HUES48 (cell line): ENCODE data around the gene NABP2.

Experiments used
- H3K27ac ChIP-seq: one replicate; pipeline ENCODE4 v1.7.0; 2013; ENCODE audit warnings: low read depth, low read length, inconsistent platforms
- H3K27me3 ChIP-seq: 2 replicates; pipeline ENCODE4 v1.6.1; 2013; ENCODE audit warnings: mild to moderate bottlenecking, low read length; ENCODE audit not compliant: control insufficient read depth, insufficient read depth
- H3K36me3 ChIP-seq: 2 replicates; pipeline ENCODE4 v1.6.1; 2013; ENCODE audit warnings: low read length; ENCODE audit not compliant: control insufficient read depth, insufficient read depth
- H3K4me1 ChIP-seq: 2 replicates; pipeline ENCODE4 v1.6.1; 2013; ENCODE audit warnings: mild to moderate bottlenecking, low read length; ENCODE audit not compliant: control insufficient read depth, insufficient read depth
- H3K4me3 ChIP-seq: 2 replicates; pipeline ENCODE4 v1.5.1; 2013; ENCODE audit warnings: mild to moderate bottlenecking, low read depth, low read length
- H3K9ac ChIP-seq: 2 replicates; pipeline ENCODE4 v1.6.1; 2013; ENCODE audit warnings: mild to moderate bottlenecking, low read depth, low read length, moderate library complexity
- H3K9me3 ChIP-seq: 2 replicates; pipeline ENCODE4 v1.6.1; 2013; ENCODE audit warnings: low read length; ENCODE audit not compliant: control insufficient read depth, insufficient read depth

NABP2 gene

DNA sequence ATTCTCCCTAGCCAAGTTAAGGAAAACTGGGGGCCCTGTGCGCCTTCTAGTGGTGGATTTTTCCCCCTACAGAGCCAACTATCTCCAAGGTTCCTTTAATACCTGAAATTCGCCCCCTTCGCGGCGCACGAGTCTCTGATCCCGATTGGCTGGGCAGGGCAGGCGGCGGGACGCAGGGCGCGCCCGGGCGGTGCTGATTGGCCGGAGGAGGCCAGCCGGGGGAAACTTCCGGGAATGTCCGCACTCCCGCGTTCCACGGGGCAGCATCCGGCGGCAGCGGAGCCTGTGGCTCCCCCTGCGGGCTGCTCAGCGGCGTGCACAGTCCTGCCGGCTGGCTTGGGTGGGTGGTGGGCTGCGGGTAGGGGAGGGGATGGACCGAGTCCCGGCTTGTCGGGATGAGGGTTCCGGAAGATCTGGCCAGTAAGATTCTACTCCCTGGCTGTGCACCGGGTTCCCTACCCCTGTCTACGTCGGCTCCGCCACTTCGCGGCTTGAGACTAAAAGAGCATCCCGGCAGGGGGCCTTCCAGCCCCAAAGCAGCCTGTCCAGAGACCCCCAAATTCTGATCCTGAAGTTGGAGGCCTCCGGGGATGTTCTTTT, at the start of gene NABP2:
TSS of gene NABP2 (plus strand) at position 241 of the 600 bp plus-strand sequence. CDS start 515 bp downstream, outside the sequence.
- Histone ChIP-seq H3K9me3 (no peaks in the 10 kb centered on the region), H3K4me3 (peak within 1 kb of the TSS; percentile 73), H3K27me3 (no peaks in the 10 kb centered on the region), H3K36me3 (peaks cover 9% of the 10 kb centered on the region), H3K9ac (peak within 1 kb of the TSS; percentile 58; the same call in 1 of the 2 replicates), H3K4me1 (peaks cover 20% of the 10 kb centered on the region), H3K27ac (peak within 1 kb of the TSS; percentile 86)

DNA sequence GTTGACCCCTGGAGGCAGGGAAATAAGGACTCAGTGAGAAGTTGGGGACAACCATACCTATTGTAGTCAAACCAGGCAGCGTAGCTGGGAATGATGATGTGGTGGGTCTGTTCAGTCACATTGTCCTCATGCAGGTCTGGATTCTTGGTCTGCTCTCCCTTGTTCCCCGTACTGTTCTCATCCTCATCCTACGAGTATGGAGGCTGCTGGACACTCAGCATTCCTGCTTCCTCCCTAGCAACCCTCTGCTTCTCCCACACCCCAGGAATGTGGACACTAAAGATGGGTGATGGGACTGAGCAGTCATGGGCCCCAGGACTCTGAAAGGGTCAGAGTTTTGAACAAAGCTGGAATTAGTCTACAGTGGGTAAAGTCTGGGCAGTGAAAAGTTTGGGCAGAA, 45.8 kb upstream of the NABP2 start:
- Histone ChIP-seq H3K4me1 (no peaks in the 10 kb centered on the region), H3K4me3 (no peak overlapping the region), H3K27ac (no peak overlapping the region), H3K9me3 (no peaks in the 10 kb centered on the region), H3K27me3 (no peaks in the 10 kb centered on the region), H3K36me3 (peaks cover 84% of the 10 kb centered on the region), H3K9ac (no peak overlapping the region)

DNA sequence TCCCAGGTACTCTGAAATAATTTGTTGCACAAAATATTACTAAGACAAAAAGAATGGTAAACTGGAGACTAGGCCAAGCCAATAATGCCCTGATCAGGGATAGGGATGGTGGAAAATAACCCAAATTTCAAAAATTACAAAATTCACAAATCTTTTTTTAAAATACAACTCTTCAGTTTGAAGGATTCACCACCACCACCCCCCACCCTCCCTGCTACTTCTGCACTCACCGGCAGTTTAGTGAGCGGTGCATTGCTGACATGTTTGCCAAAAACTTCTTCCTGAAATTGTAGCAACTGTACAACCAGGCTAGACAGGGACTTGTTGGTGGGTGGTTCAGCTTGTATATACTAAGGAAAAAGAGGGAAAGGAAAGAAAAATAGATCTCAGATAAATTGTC, 37.2 kb upstream of the NABP2 start:
- H3K27ac ChIP-seq, result no peak overlapping the region
- no peak overlapping the region for H3K4me3 ChIP-seq
- peaks cover 48% of the 10 kb centered on the region for H3K36me3 ChIP-seq
- H3K9ac ChIP-seq, result no peak overlapping the region
- H3K4me1 ChIP-seq, result peaks cover 14% of the 10 kb centered on the region
- H3K9me3 ChIP-seq, result no peaks in the 10 kb centered on the region
- no peaks in the 10 kb centered on the region for H3K27me3 ChIP-seq

DNA sequence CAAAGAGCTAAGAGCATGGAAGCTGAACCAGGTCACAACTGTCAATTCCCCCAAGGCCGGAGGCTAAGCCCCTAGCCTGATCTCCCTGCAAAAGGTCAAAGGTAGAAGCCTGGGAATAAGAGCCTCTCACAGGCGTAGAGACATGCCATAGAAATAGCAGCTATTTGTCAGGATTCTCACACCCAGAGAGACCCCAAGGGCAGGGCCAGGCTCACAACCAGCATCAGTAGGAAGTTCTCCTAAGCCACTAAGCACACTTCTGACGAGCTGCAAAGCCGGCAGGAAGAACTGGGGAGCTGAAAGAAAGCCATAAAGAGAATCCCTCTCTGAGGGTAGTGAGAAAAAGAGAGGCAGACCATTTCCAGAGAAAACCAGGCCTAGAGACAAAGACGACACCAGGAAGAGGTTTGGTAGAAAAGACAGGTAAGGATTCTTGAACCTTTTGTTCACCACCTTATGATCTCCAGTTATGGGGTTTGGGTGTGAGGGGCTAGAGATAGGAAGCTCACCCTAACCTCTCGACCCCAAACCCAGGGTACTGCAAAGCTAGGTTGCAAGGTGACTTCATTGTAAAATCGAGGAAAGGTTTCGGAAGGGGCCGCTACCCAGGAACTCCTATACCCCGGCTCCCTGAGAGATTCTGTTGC, 35.9 kb upstream of the NABP2 start:
- peaks cover 14% of the 10 kb centered on the region for H3K4me1 ChIP-seq
- no peaks in the 10 kb centered on the region for H3K9me3 ChIP-seq
- H3K27me3 ChIP-seq, result no peaks in the 10 kb centered on the region
- H3K36me3 ChIP-seq, result peaks cover 39% of the 10 kb centered on the region
- peak overlapping the region; percentile 89 for H3K9ac ChIP-seq
- peak overlapping the region; percentile 86 for H3K4me3 ChIP-seq
- peak overlapping the region; percentile 97 for H3K27ac ChIP-seq

DNA sequence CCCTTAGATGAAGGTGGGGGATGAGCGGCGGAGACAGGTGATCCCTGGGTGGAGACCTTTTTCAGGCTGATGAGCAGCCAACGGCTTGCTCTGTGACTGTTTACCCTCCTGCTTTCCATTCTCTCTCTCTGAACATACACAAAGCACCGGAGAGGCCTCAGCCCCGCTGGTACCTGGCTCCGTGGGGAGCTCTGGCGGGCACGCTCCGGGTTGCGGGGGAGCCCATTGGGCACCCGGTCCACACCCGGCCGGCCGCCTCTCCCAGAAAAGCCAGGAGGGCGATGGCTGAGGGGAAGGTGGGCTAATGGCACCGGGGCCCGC, 35.4 kb upstream of the NABP2 start:
- peak overlapping the region; percentile 86 for H3K4me3 ChIP-seq
- peak overlapping the region; percentile 97 for H3K27ac ChIP-seq
- H3K36me3 ChIP-seq, result peaks cover 34% of the 10 kb centered on the region
- H3K4me1 ChIP-seq, result peaks cover 14% of the 10 kb centered on the region
- no peaks in the 10 kb centered on the region for H3K9me3 ChIP-seq
- no peaks in the 10 kb centered on the region for H3K27me3 ChIP-seq
- H3K9ac ChIP-seq, result peak overlapping the region; percentile 89

DNA sequence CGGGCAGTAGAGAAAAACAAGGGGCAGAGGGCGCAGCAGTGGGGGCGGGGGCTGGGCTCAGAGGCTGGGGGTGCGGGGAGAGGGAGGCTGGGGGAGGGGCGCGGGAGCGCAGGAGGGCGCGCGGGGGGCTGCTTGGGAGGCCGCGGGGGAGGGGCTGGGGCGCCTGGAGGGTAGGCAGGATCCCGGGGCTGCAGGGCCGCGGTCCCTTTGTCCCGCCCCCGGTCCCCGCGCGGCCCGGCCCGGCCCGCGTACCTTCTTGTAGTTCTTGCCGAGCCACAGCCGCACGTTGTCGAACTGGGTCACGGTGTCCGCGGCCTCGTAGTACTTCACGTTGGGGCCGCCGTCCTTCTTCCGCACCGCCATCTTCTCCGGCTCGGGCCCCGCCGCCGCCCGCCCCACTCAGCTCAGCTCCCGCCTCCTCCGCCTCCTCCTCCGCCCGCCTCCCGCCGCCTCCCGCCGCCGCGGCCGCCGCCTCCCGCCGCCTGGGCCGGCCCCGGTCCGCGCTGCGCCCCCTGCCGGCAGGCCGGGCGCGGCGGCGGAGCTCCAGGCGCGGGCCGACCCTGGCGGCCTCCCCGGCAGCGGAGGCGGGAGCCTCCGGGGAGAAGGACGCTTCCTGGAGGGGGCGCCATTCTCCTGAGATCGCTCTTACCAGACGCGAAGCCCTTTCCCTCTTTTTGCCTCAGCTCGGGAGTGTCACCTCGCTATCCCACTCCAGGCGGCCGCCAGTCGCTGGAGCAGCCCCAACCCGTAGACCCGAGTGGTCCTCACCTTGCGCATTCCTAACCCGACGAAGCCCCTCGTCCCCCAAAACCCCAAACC, 34.8 kb upstream of the NABP2 start, which contains the start of gene SMARCC2:
TSS of gene SMARCC2 (minus strand) at position 385 of the 819 bp plus-strand sequence. CDS start at position 363, 22 bp downstream.
- no peaks in the 10 kb centered on the region for H3K9me3 ChIP-seq
- H3K36me3 ChIP-seq, result peaks cover 28% of the 10 kb centered on the region
- peaks cover 14% of the 10 kb centered on the region for H3K4me1 ChIP-seq
- peak within 1 kb of the TSS; percentile 97 for H3K27ac ChIP-seq
- H3K4me3 ChIP-seq, result peak within 1 kb of the TSS; percentile 99
- no peaks in the 10 kb centered on the region for H3K27me3 ChIP-seq
- peak within 1 kb of the TSS; percentile 89 for H3K9ac ChIP-seq

DNA sequence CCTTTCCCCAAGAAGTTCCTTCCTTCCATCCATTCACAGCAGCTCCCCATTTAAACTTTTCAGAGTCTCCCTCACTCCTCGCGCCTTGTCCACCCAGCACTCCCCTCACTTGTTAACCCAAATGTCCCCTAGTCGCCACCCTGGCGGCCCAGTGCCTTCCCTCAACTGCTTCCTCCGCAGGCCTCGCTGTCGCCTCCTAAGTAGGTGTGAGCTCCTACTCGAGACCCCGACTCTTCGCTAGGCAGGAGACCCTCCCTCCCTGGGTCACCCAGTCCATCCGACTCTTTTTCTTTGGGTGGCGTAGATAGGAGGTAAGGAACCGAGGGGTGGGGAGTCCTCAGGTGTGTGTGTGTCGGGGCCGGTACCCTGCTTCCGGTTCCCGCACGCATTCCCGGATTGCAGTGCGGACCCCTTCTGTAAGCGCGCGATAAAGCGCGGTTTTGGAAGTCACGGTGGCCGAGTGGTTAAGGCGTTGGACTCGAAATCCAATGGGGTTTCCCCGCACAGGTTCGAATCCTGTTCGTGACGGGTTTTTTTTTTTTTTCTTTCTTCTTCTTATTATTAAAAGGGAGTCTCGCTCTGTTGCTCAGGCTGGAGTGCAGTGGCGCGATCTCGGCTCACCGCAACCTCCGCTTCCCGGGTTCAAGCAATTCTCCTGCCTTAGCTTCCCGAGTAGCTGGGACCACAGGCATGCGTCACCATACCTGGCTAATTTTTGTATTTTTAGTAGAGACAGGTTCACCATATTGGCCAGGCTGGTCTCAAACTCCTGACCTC, 34.0 kb upstream of the NABP2 start:
- Histone ChIP-seq H3K9ac (peak overlapping the region; percentile 85), H3K9me3 (no peaks in the 10 kb centered on the region), H3K4me1 (peaks cover 14% of the 10 kb centered on the region), H3K27ac (peak overlapping the region; percentile 88), H3K36me3 (peaks cover 20% of the 10 kb centered on the region), H3K4me3 (peak overlapping the region; percentile 99), H3K27me3 (no peaks in the 10 kb centered on the region)

DNA sequence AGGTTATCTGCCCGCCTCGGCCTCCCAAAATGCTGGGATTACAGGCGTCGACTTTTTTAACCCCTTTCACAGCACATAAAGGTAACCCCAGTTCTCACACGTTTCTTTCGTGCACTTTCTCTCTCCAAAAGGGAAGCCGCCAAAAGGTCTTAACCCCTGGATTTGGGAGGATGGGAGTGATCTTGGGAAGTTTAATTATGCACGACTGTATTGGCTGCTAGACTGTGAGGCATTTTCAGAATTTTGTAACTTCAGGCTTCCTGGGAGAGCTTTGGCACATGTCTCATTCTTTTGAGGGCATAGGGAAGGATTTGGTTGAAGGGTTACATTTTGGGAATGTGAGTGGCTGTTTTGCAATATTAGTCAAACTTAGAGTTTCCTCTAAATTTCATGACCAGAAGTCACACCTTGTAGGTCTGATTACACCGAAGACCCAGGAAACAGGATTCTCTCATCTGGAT, 33.4 kb upstream of the NABP2 start:
- H3K27me3 ChIP-seq, result no peaks in the 10 kb centered on the region
- peaks cover 15% of the 10 kb centered on the region for H3K36me3 ChIP-seq
- H3K27ac ChIP-seq, result no peak overlapping the region
- H3K4me3 ChIP-seq, result peak overlapping the region; percentile 99
- H3K4me1 ChIP-seq, result peaks cover 14% of the 10 kb centered on the region
- H3K9me3 ChIP-seq, result no peaks in the 10 kb centered on the region
- H3K9ac ChIP-seq, result peak overlapping the region; percentile 19; the same call in 1 of the 2 replicates

DNA sequence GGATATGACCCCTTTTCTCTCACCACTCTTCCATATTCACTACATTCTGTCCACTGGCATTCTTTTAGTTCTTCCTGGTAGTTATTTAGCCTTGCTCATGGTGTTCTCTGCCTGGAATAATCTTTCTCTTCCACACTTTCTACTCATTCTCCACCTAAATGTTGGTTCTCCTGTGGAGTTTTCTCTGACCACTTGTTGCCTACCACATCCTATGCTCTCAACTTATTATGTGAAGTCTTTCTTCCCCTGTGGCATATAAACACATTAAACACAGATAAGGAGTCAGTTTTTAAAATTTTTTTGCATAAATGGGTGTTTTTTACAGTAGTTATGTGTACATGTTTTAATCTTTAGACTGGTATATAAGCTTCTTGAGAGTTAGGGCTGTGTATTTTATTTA, 31.6 kb upstream of the NABP2 start:
- H3K4me3 ChIP-seq, result no peak overlapping the region
- H3K9me3 ChIP-seq, result no peaks in the 10 kb centered on the region
- no peaks in the 10 kb centered on the region for H3K27me3 ChIP-seq
- H3K9ac ChIP-seq, result no peak overlapping the region
- H3K4me1 ChIP-seq, result peaks cover 13% of the 10 kb centered on the region
- H3K27ac ChIP-seq, result no peak overlapping the region
- no peaks in the 10 kb centered on the region for H3K36me3 ChIP-seq

DNA sequence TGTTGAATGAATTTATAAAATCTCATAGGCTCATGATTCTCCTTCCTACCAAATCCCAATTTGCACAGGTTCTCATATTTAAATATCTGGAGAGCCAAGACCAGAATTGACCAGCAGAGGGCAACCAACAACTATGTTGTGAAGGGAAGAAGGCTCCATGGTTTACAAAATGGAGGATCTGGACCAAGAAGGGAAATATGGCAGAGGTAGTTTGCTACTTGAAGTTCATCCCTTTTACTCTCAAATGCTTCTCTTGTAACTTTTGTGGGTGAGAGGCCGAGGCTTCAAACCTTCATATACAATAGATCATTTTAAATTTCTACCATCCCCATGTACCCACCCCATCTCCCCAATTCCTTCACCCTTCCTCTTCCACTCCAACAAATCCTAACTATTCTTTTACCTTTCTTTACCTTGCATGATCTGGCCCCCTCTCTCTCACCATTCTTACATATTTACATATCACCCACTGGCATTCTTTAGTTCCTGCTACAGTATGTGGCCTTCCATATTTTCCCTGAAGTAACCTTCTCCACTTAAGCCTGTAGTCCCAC, 31.0 kb upstream of the NABP2 start:
- Histone ChIP-seq H3K36me3 (no peaks in the 10 kb centered on the region), H3K4me3 (no peak overlapping the region), H3K27ac (no peak overlapping the region), H3K9ac (no peak overlapping the region), H3K4me1 (peaks cover 8% of the 10 kb centered on the region), H3K9me3 (no peaks in the 10 kb centered on the region), H3K27me3 (no peaks in the 10 kb centered on the region)
